SH-SY5Y (cell line): ENCODE results near the gene ZNF729.

Source experiments
- GATA2 ChIP-seq: IDR thresholded peaks from 2 replicates; pipeline ENCODE4 v1.6.1; 2011; ENCODE audit warnings: mild to moderate bottlenecking, low read depth, low read length
- GATA3 ChIP-seq: IDR thresholded peaks from 2 replicates; pipeline ENCODE4 v1.6.1; 2011; ENCODE audit warnings: low read depth, mild to moderate bottlenecking, low read length, moderate library complexity

DNA sequence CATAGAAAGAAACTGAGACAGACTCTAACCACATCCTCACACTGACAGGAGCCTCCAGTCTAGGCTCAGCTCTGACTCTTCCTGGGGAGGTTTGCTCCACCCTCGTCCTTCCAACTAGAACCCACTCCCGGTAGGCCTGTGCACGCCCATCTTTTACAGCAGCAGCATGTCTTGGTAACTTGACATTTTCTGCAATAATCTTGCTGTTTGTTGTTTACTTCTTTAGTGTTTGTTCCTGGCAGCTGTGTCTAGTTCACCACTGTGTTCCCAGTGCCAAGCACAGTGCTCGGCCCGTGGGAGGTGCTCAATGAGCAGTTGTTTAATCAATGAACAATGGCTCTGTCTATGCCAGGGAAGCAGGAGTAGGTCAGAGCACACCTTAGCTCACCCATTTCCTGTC, 23.1 kb upstream of the ZNF729 start:
- TF ChIP-seq GATA3 (no peak), GATA2 (no peak)
